Measurements from ENCODE around the gene NTRK3.

NTRK3 gene

DNA sequence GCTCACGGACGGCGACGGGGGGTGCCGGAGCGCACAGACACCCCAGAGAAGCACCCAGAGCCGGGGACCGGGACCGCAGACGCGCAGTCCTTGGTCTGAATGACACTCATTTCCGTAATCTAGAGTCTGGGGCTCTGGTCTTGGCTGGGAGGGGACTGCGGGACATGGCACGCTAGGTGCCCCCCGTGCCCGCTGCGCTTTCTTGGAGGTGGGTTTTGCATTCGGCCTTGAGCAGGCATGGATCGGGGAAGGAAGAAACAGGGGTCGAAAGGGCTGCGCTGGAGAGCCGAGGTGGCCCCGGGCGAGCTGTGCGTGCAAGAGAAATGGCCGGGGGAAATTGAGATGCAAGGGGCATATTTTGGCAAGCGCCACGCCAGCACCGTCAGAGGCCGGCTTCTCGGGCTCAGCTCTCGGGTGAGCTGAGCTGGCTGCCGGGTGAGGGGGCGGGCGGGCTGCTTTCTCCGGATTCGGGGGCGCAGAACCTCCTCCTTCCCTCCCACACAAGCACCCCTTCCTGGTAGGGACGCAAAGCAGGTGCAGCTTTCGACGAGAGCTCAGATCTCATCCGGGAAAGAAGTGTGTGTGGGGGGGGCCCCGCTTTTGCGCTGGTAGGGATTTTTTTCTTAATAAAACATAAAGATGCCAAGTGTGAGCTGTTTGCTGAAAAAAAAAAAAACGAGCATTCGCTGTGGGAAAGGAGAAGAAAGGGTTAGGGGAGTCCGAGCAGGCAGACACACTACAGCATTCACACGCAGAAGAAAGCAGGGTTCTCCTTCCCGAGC lies 963 bp upstream of the NTRK3 start:
- no peak for DNase-seq

DNA sequence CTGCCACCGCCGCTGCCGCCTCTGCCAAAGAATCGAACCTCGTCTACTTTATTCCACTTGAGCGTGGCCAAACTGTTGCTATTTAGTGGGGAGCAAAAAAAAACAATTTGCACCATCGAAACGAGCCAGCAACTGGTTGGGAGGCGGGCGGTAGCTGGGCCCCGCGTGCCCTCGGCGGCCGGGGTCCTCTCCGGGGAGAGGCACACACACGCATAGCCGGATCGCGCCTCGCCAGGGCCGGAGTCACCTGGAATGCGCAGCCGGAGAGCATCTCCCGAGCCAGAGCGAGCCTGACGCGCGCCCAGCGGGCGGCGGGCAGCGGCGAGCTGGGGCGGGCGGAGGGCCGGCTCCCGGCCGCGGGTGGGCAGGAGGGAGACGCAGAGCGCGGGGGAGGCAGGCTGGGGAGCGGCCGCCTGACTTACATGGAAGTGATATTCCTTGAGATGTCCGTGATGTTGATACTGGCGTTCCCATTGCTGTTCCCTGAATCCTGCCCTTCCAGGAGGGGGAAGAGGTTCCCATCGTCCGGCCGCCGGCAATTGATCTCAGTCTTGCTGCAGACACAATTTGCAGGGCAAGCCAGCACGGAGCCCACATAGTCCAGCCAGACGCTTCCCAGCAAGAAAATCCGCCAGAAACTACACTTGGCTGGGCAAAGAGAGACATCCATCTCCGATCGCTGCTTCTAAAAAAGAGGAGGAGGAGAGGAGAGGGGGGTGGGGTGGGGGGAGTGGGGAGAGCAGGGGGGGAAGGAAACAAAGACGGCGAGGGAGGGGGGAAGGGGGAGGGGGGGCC lies 858 bp downstream of the NTRK3 start:
- peak; percentile 8 for DNase-seq

DNA sequence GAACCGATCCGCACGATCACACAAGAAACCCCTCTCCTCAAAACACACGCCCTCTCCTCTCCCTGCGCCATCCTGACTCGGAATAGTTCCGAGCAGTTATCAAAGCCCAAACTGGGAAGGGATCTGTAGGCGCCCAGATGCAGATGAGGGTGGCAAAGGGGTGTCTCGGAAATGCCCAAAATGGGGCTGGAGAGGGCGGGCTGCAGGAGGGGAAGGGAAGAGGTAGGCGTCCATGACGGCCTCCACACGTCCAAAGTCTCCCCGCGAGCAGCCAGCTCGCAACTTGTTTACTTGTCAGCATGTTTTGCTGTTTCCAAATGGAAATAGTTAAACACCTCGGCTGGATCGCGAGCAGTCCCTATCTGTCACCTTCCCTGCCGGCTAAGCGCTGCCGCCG lies 1.5 kb downstream of the NTRK3 start:
- no peak for DNase-seq

DNA sequence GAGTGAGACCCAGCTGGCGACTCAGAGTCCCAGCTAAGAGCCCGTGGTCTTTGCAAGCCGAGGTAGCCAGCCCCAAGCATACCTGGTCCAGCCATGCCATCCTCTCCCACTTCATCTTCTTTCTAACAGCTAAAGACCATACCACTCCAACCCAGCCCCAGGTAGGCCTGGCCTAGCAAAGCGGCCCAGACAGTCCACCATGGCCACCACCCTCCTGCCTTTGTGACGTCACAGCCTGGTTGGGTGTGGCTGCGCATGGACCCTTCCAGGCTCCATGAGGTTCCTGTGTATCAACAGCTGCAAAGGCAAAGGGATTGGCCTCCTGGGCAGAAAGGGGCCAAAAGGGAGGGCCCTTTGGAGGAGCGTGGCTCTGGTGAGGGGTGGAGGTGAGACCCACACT lies 4.1 kb downstream of the NTRK3 start:
- DNase-seq = no peak

DNA sequence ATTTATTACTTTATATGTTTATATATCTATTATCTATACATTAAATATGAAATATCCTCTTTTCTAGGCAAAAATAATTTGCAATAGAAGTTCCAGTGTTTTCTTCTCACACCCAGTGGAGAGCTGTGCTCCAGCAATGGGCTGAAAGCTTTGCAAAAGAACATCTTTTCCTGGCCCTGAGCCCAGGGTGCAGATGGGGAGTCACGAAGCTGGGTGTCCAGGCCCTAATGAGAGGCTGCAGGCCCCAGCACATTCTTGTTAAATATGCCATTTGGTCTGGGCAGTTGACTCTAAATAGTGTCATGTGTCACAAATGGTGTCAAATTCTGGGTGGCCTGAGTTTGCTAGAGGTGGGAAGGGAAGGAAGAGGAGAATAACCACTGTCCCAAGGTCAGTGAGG lies 5.7 kb downstream of the NTRK3 start:
- no peak for DNase-seq

DNA sequence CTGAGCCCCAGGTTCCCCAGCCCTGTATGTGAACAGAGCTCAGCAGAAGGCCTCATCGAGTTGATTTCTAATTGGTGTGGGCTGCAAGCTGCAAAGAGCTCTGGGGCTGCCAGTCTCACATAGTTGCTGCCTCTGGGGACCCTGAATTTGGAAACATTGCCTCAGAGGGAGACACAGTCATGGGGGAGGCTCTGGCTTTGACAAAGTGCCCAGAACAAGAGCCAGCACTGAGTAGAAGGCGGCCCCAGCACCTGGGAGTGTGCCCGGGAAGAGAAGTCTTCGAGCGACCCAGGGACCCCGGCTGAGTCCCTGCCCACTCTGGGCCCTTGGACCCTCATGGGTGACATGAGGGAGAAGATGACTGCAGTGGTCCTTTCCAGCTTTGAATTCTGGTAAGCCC lies 7.3 kb downstream of the NTRK3 start:
- no peak for DNase-seq

DNA sequence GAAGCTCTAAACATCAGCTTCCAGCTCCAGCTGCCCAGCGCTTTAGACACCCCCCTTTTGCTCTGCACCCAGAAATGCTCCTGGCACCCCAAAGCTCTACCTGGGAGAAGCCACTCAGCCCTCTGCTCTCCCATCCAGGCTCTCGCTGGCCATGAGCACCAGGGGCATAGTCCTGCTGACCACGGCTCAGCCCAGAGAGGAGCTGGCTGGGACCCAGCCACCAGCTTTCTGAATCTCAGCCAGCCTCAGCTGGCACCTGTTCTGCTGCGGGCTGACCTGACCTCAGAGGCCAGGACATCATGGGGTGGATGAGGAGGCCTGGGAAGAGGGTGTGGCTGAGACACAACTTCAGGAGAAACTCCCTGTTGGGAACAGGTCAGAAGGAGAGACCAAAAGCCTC lies 8.6 kb downstream of the NTRK3 start:
- no peak for DNase-seq

DNA sequence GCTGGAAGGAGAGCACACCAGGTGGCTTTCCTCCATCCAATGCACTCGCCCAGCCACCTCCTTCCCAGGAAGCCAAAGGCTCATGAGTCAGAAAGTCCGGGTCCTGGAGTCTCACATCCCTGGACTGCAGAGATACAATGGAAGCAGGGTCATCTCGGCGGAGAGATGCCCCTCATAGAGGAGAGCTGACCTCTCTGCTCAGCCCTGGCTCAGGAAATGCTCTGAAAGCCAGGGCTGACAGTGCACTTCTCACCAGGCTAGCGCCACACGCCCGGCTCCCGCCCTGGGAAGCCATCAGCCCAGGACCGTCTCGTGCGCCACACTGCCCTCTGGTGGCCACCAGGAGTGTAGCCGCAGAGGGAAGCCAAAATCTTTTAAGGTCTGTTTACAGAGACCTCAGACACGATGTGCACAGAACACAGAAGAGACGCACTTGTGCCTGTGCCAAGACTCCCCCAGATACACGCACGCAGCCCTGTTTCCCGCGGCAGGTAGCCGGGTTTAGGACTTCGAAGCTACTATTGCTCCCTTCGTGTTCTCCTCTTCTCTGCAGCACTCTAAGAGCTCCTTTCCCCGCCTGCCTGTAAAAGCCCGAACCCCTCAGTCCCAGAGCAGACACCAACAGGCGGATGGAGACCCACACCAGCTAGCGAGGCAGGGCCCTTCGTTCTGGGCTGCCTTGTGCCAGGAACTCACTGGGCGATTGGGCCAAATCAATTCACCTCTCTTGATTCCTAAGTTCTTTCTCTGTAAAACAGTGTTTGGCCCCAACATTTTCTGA lies 9.7 kb downstream of the NTRK3 start:
- DNase-seq = peak; percentile 31

DNA sequence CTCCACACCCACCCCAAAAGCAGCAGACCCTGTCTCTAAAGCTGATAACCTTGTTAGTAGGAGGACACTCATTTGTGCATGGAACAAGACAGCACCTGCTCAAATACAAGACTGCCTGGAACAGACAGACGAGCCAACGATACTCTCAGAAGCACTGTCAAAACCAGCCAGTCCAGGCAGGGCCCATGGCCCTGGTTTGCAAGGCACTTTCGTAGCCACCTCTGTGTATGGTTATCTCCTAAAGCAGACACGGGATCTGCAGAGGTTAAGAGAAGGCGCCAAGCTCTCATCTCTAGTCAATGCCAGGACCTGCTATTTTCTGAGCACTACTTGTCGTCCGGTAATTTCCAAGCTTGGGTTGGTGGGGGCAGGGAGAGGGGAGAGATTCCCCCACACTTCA lies 10.5 kb downstream of the NTRK3 start:
- no peak for DNase-seq

DNA sequence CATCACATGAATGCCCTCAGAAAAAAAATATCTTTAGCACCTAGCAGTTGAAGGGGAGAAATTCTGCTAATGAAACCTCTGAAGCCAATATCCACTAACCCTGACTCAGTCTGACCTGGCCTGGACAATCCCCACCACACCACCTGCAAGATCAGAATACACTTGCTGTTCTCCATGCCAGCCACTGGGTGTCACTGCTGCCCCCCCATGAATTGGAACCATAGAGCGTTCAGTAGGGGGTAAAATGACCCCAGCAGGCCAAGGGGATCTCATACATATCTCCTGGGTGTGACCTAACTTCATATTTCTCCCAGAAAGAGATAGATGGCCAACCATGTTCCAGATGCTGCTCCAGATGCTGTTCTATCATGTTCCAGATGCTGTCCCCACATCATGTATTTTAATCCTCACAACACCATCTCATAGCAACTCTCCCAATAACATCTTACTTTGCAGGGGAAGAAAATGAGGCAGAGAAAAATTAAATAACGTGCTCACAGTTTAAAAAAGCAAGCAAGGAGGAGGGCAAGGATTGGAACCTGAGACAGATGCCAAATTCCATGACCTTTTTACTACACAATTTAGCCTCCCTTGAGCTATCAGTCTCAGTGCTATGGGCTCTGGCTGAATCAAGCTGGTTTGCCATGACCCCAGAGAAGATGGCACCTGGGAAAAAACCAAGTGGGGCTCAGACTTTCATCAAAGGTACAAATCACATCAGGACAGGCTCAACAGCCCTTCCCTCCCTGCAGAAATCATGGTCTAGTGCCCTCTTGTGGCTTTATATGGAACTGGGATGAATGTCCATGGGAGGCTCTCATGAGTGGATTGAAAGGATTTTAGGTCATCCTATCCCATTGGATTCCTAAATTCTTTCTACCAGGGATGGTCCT lies 12.4 kb downstream of the NTRK3 start:
- no peak for DNase-seq

DNA sequence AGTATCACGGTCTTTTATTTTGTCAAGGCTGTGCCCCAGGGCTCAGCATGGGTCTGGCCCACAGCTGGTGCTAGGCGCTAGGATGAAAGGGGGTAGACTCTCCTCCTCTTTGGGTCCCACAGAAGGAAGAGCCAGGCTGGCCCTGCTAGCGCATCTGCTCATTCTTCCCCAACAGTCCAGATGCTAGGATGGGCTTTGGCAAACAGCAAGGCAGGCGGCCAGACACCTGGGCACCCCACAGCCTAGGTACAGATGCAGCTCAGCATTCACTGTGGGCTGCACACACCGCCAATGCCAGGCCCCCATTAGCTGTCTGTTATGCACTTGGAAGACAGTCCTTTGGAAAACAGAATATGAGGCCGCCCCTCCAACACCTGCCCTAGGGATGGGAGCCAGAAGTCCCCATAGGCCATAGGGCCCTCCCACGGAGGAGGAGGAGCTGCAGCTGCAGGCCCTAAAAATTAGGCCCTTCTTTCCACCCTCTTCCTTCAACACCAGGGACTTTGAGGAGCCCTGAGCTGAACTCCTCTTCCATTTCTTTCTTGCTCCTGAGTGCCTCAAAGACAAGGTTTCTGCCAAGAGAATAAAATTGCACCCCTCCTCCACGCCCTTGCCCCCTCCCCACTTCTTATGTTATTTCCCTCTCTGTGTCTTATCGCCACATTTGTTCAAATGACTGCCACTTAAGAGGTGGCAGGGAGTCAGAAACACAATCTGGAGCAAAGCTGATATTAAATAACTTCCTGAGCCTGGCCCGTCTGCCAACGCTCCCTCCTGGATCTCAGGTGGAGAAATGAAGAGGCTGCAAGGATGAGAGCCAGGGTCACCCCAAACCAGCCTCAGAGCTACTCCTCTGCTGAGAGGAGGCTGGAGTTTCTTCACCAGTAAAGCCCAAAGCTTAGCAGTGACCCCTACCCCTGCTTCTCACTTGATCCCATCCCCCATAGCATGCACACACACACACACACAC lies 13.7 kb downstream of the NTRK3 start:
- DNase-seq = no peak

DNA sequence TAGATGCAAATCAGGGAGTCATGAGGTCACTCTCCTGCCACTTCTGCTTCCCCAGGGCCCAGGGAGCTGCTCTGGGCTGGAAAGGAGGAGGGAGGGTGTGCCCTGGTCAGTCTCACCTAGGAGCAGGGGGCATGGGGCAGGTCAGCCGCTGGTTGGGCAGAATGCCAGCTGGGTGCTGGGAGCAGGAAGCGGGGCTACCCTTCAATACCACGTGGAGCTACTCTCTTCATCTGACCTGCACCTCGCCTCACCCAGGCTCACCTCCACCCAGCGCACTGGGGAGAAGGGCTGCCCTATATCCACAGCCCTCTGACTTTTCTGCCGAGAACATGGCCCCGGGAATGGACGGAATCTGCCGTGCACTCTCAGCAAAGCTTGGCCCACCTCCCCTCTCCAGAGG lies 15.1 kb downstream of the NTRK3 start:
- no peak for DNase-seq

DNA sequence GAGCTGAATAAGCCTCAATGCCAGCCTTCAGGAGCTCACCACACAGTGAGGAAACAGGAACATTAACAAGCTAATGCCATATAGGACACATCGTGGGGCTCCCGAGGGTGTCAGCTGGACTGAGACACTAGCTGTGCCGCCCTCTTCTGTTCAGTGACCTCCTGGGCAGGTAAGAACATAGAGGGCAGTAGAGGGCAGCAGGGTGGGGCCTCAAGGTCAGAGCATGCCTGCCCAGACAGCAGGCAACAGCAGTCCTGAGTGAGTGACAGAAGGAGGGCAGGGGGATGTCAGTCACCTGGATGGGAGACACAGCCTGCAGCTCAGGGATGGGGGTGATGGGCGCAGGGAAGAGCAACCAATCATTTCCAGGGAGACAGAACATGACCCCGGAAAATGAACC lies 15.5 kb downstream of the NTRK3 start:
- no peak for DNase-seq

DNA sequence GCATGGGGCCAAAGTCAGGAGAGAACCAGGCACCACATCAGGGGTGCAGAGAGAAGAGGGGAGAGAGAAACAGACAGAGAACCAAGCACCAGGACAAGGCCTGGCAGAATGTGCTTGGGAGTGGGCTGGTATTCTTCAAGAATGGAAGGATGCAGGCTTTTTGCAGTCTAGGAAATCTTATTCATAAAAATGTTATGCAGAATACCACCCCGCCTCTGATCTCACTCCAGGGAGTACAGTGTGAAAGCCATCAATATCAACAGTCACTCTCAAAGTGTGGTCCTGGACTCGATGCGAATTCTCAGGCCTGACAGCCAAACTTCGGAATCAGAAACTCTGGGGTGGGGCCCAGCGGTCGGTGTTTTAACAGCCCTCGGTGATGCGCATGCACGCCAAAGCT lies 16.9 kb downstream of the NTRK3 start:
- no peak for DNase-seq

DNA sequence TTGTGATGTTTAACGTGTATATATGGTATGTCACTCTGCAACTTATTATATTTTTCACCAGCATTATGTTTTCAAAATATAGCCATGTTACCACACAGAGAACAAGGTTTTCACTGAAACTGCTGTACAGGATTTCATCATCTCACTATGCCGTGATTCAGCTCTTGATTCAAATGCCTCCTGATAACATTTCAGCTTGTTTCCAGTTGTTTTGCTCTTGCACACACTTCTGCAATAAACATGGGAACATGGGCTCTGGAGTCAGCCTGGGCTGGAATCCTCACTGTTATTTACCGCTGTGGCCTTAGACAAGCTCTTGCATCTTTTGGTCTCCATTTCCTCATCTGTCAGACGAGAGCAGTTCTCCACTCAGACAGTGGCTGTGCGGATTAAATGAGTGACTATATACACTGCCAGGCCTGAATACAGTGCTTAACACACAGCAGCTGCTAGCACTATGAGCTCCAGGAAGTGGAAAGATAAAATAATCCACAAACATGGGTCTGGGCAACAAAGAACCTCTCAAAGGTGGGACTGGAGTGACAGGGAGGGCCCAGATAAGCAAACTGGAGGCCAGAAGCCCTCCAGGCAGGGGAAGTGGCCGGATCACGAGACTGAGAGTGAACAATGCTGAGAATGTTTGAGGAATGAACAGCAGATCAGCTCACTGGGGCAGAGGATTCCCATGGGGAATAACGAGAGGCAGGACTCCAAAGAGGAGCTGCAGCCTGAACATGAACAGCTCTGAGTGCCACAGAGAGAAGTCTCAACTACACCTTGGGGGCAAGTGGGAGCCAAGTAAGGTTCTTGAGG lies 17.7 kb downstream of the NTRK3 start:
- DNase-seq = no peak

DNA sequence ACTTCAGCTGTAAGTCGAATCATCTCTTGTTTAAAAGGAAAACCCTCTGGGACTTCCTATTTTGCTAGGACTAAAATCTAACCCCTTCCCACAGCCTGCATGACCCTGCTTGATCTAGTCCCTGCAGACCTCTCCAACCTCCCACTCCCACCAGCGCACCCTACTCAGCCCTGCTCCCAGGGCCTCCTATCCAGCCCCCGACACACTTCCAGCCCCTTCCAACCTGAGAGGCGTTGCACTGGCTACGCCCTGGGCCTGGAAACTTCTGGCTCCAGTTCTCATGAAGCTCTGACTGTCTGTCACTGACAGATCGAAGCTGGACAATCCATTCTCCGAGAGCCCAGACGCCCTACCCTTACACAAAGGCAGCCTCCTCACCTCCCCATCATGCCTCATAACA lies 21.8 kb downstream of the NTRK3 start:
- DNase-seq = no peak

DNA sequence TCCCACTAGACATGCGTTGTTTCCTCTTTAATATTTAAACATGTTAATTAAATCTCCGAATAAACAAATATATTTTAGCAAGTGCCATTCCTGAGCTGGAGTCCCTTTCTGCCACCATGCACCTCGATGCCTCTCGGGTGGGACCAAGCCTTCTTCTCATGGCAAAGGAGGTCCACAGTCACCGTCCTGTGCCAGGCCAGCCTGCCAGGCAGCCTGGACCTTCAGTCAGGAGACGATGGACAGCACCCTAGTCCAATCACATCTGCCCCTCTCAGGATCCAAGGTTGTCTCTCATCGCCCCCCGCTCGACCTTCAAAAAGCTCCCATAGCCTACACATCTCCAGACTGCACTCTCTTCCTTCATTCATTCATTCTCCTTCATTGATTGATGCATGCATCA lies 22.6 kb downstream of the NTRK3 start:
- no peak for DNase-seq

DNA sequence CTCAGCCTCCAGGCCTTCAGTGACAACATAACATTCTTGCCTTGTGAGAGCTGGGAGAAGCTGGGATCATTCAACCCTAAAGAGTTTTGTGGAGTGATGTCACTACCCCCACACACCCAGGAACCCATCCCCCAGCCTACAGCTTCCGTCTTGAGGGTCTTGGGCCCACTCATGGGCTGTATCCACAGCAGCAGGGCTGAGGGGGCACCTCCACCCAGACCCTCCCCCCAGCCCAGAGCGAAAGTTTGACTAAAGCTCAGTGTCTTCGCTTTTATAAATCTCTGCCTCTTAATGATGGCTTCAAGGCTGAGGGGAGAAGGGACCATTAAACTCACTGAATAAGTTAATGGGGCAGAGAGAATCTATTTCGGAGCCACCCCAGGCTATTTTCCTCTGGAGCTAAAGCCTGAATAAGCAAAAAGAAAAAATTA lies 23.8 kb downstream of the NTRK3 start:
- no peak for DNase-seq

DNA sequence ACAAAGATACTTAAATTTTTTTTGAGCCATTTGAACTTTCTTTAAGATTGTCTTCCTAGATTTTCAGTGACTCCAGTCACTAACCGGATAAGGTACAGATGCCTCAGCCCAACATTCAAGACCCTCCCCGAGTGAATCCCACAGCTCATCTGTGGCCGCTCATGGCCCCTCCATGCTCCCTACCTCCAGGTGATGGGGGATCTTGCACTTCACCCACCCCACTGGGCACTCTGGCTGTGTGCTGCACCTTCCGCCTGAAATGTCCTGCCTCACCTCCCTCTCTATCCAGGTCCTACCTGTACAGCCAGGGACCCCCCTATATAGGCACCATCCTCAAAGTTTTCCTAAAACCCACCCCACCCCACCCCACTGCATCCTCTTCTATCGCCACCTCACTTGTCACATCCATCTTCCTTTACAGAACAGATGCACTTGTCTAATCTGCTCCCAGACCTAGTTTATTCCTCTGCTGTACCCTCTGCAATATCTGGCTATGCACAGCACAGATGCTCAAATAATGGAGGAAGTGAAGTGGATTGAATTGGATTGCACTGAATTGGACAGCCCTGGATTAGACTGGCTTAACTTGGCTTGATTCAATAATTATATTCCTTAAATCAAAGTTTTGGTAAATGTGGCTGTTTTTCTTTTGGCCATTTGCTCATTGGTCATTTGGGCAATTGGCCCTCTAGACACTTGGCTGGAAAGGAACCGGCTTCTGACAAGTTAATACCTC lies 24.5 kb downstream of the NTRK3 start:
- no peak for DNase-seq

DNA sequence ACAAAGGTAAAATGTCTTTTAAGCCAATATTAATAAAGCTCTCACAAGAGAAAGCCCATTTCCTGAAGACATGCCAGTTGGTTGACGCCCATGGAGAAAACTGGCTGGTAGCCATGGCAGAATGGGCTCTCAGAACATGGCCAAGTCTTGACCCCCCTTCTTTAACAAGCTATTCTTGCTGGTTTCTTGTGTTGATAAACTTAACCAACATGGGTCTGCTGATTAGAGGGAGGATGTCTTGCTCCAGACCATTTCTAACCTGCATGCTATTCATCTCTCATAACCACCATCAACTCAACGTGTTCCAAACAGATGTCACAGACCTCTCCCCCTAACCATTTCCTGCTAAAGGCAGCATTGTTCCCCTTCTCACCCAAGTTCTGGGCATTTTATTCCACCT lies 25.7 kb downstream of the NTRK3 start:
- no peak for DNase-seq
